Mesendoderm (in vitro differentiated cells): ENCODE results near the gene XXYLT1.

Experiments used
- DNase-seq: peaks from one replicate; pipeline ENCODE4 v3.0.0; 2013
- H2AK5ac ChIP-seq: 2 replicates; pipeline ENCODE4 v1.6.1; 2013; ENCODE audit warnings: low read length, inconsistent platforms
- H2BK120ac ChIP-seq: 2 replicates; pipeline ENCODE4 v1.6.1; 2013; ENCODE audit warnings: low read depth, mild to moderate bottlenecking, low read length, moderate library complexity, mixed read lengths
- H2BK15ac ChIP-seq: replicated peaks from 2 replicates; pipeline ENCODE4 v1.6.1; 2013; ENCODE audit warnings: low read depth, mild to moderate bottlenecking, moderate library complexity
- H2BK5ac ChIP-seq: 2 replicates; pipeline ENCODE4 v1.6.1; 2013; ENCODE audit warnings: low read length, inconsistent platforms
- H3K18ac ChIP-seq: 2 replicates; pipeline ENCODE4 v1.6.1; 2013; ENCODE audit warnings: mild to moderate bottlenecking, low read length, mixed read lengths
- H3K23ac ChIP-seq: one replicate; pipeline ENCODE4 v1.6.1; 2013; ENCODE audit warnings: low read length
- H3K27ac ChIP-seq: 2 replicates; pipeline ENCODE4 v1.5.1; 2013; ENCODE audit warnings: low read depth, mild to moderate bottlenecking, inconsistent platforms, low read length, moderate library complexity
- H3K27me3 ChIP-seq: 2 replicates; pipeline ENCODE4 v1.6.1; 2013; ENCODE audit warnings: low read length, control low read depth, mild to moderate bottlenecking, inconsistent platforms; ENCODE audit not compliant: insufficient read depth, poor library complexity
- H3K36me3 ChIP-seq: 2 replicates; pipeline ENCODE4 v1.6.1; 2013; ENCODE audit warnings: low read length, inconsistent platforms; ENCODE audit not compliant: control insufficient read depth, insufficient read depth
- H3K4ac ChIP-seq: one replicate; pipeline ENCODE4 v1.6.1; 2013; ENCODE audit warnings: low read depth, mild to moderate bottlenecking, low read length, moderate library complexity
- H3K4me1 ChIP-seq: 2 replicates; pipeline ENCODE4 v1.6.1; 2013; ENCODE audit warnings: low read depth, low read length, inconsistent platforms; ENCODE audit not compliant: control insufficient read depth
- H3K4me2 ChIP-seq: 2 replicates; pipeline ENCODE4 v1.6.1; 2013; ENCODE audit warnings: low read length
- H3K4me3 ChIP-seq: 2 replicates; pipeline ENCODE4 v1.5.1; 2013; ENCODE audit warnings: mild to moderate bottlenecking, low read length
- H3K56ac ChIP-seq: one replicate; pipeline ENCODE4 v1.6.1; 2013; ENCODE audit warnings: low read length
- H3K79me1 ChIP-seq: 2 replicates; pipeline ENCODE4 v1.6.1; 2013; ENCODE audit warnings: low read length, inconsistent platforms
- H3K79me2 ChIP-seq: 2 replicates; pipeline ENCODE4 v1.6.1; 2013; ENCODE audit warnings: mild to moderate bottlenecking, low read length; ENCODE audit not compliant: control insufficient read depth, insufficient read depth
- H3K9ac ChIP-seq: 2 replicates; pipeline ENCODE4 v1.6.1; 2013; ENCODE audit warnings: low read length, inconsistent platforms
- H4K5ac ChIP-seq: one replicate; pipeline ENCODE4 v1.6.1; 2013; ENCODE audit warnings: low read length
- H4K8ac ChIP-seq: one replicate; pipeline ENCODE4 v1.6.1; 2013; ENCODE audit warnings: low read depth, mild to moderate bottlenecking, control low read depth, low read length, moderate library complexity
- WGBS: extraction: QIAGEN DNeasy Blood & Tissue Kit; methylation state at CpG from one replicate; pipeline ENCODE4 v1.1.7; 2013; ENCODE audit warnings: low lambda C conversion rate, missing lambda C conversion rate; ENCODE audit not compliant: insufficient coverage; ENCODE audit errors: extremely low coverage; 5-methylcytosine and 5-hydroxymethylcytosine counted together

Gene XXYLT1

GRCh38 chr3:195112361-195112791 lies 158.6 kb downstream of the XXYLT1 start:
- Histone ChIP-seq H2BK120ac (no peak overlapping the region), H4K8ac (no peak overlapping the region), H2BK5ac (no peak overlapping the region), H3K36me3 (no peaks in the 10 kb centered on the region), H2AK5ac (no peak overlapping the region), H4K5ac (no peak overlapping the region), H3K27ac (no peak overlapping the region), H3K9ac (no peak overlapping the region), H3K18ac (no peak overlapping the region), H3K27me3 (no peaks in the 10 kb centered on the region), H3K23ac (no peak overlapping the region), H3K79me1 (peaks cover 9% of the 10 kb centered on the region), H3K56ac (no peak overlapping the region), H3K4ac (no peak overlapping the region), H3K4me3 (no peak overlapping the region), H3K4me2 (no peak overlapping the region), H3K79me2 (no peaks in the 10 kb centered on the region), H3K4me1 (peaks cover 1% of the 10 kb centered on the region), H2BK15ac (no peak overlapping the region)
- no CpG with 5 or more reads among the region's 22 CpGs for whole genome bisulfite sequencing
- no peak for DNase-seq

GRCh38 chr3:195111766-195112165 lies 159.2 kb downstream of the XXYLT1 start:
- H3K18ac ChIP-seq, result no peak overlapping the region
- H2AK5ac ChIP-seq, result no peak overlapping the region
- peaks cover 1% of the 10 kb centered on the region for H3K4me1 ChIP-seq
- H3K27ac ChIP-seq, result no peak overlapping the region
- H3K36me3 ChIP-seq, result no peaks in the 10 kb centered on the region
- H2BK5ac ChIP-seq, result no peak overlapping the region
- DNase-seq, result no peak
- no peak overlapping the region for H4K5ac ChIP-seq
- no peak overlapping the region for H2BK120ac ChIP-seq
- H3K4ac ChIP-seq, result no peak overlapping the region
- no peak overlapping the region for H3K4me2 ChIP-seq
- no peak overlapping the region for H3K56ac ChIP-seq
- H3K27me3 ChIP-seq, result no peaks in the 10 kb centered on the region
- peaks cover 9% of the 10 kb centered on the region for H3K79me1 ChIP-seq
- no peak overlapping the region for H4K8ac ChIP-seq
- no peak overlapping the region for H3K9ac ChIP-seq
- H3K79me2 ChIP-seq, result no peaks in the 10 kb centered on the region
- H3K4me3 ChIP-seq, result no peak overlapping the region
- H3K23ac ChIP-seq, result no peak overlapping the region
- WGBS, result no CpG with 5 or more reads among the region's 9 CpGs
- no peak overlapping the region for H2BK15ac ChIP-seq

- no peak overlapping the region for H3K9ac ChIP-seq
- no peak overlapping the region for H2BK5ac ChIP-seq
- H3K27ac ChIP-seq, result no peak overlapping the region
- H4K5ac ChIP-seq, result no peak overlapping the region
- H3K27me3 ChIP-seq, result no peaks in the 10 kb centered on the region
- no peak overlapping the region for H2AK5ac ChIP-seq
- no peak overlapping the region for H3K56ac ChIP-seq
- no peak overlapping the region for H3K18ac ChIP-seq
- no peak for DNase-seq
- no peak overlapping the region for H3K4ac ChIP-seq
- H3K4me1 ChIP-seq, result no peaks in the 10 kb centered on the region
- no peaks in the 10 kb centered on the region for H3K36me3 ChIP-seq
- no peak overlapping the region for H3K23ac ChIP-seq
- H3K4me3 ChIP-seq, result no peak overlapping the region
- H2BK120ac ChIP-seq, result no peak overlapping the region
- WGBS, result no CpG with 5 or more reads among the region's 9 CpGs
- H2BK15ac ChIP-seq, result no peak overlapping the region
- H3K4me2 ChIP-seq, result no peak overlapping the region
- H3K79me2 ChIP-seq, result no peaks in the 10 kb centered on the region
- peaks cover 9% of the 10 kb centered on the region for H3K79me1 ChIP-seq
- no peak overlapping the region for H4K8ac ChIP-seq
Measured at GRCh38 chr3:195111319-195111705, 159.6 kb downstream of the XXYLT1 start.

- Histone ChIP-seq H3K56ac (no peak overlapping the region), H3K4me2 (no peak overlapping the region), H3K27me3 (no peaks in the 10 kb centered on the region), H3K18ac (no peak overlapping the region), H2BK15ac (no peak overlapping the region), H2BK120ac (no peak overlapping the region), H3K36me3 (no peaks in the 10 kb centered on the region), H3K79me2 (no peaks in the 10 kb centered on the region), H3K4me1 (no peaks in the 10 kb centered on the region), H4K5ac (no peak overlapping the region), H4K8ac (no peak overlapping the region), H2AK5ac (no peak overlapping the region), H3K27ac (no peak overlapping the region), H3K9ac (no peak overlapping the region), H3K4ac (no peak overlapping the region), H3K23ac (no peak overlapping the region), H2BK5ac (no peak overlapping the region), H3K79me1 (peaks cover 9% of the 10 kb centered on the region), H3K4me3 (no peak overlapping the region)
- DNase-seq, result no peak
- 100% methylated on average over 2 of the region's 14 CpGs for WGBS
Measured at GRCh38 chr3:195110647-195111318, 160.2 kb downstream of the XXYLT1 start.

- Histone ChIP-seq H3K4ac (no peak overlapping the region), H3K4me3 (no peak overlapping the region), H3K4me2 (no peak overlapping the region), H2BK5ac (no peak overlapping the region), H4K8ac (no peak overlapping the region), H3K9ac (no peak overlapping the region), H3K27ac (no peak overlapping the region), H4K5ac (no peak overlapping the region), H2AK5ac (no peak overlapping the region), H3K23ac (no peak overlapping the region), H3K4me1 (peaks cover 1% of the 10 kb centered on the region), H3K56ac (no peak overlapping the region), H2BK15ac (no peak overlapping the region), H3K79me2 (no peaks in the 10 kb centered on the region), H3K18ac (no peak overlapping the region), H3K79me1 (peaks cover 9% of the 10 kb centered on the region), H2BK120ac (no peak overlapping the region), H3K36me3 (no peaks in the 10 kb centered on the region), H3K27me3 (no peaks in the 10 kb centered on the region)
- no peak for DNase-seq
- WGBS, result 100% methylated on average over 1 of the region's 10 CpGs
Measured at GRCh38 chr3:195109098-195109657, 161.8 kb downstream of the XXYLT1 start.

GRCh38 chr3:195107593-195107992 lies 163.4 kb downstream of the XXYLT1 start:
- DNase-seq, result no peak
- H3K4me1 ChIP-seq, result peaks cover 1% of the 10 kb centered on the region

More at GRCh38 chr3:195107593-195107992, 163.4 kb downstream of the XXYLT1 start:
- Histone ChIP-seq H3K18ac (no peak overlapping the region), H3K23ac (no peak overlapping the region), H3K27me3 (no peaks in the 10 kb centered on the region), H2BK15ac (no peak overlapping the region), H3K79me1 (peaks cover 8% of the 10 kb centered on the region), H3K27ac (no peak overlapping the region), H3K9ac (no peak overlapping the region), H3K4me3 (no peak overlapping the region), H2BK120ac (no peak overlapping the region), H3K4me2 (no peak overlapping the region), H3K79me2 (no peaks in the 10 kb centered on the region), H2BK5ac (no peak overlapping the region), H3K56ac (no peak overlapping the region), H4K5ac (no peak overlapping the region), H3K36me3 (no peaks in the 10 kb centered on the region), H3K4ac (no peak overlapping the region), H4K8ac (no peak overlapping the region), H2AK5ac (no peak overlapping the region)
- no CpG with 5 or more reads among the region's 8 CpGs for WGBS
